ENCODE measurements around the gene VAC14.

DNA sequence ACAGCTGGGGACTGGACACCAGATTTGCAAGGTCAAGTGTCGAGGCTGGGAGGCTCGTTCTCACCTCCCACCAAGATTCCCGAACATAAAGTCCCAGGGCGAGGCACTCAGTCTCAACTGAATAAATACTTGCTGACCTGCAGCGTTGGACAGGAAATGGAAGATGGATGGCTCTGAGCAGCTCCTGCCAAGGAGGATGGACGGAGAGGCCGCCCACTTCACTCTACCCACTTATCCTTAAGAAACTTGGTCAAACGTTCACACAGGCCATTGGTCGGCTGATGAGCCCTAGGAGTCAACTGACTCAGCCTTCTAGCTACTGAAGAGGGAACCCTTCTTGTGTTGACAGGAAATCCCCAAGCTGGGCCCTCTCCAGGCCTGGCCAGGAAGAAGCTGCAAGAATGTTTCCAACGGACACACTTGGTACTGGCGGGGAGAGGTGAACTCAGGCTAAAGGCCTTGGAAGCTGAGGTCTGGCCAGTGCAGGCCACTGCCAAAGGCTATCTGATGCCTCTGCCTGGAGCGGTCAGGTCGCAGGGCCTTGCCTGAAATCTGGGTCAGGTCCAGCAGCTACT is 50.0 kb downstream of the VAC14 start:
- TF ChIP-seq CTCF (IDR thresholded peaks at IDR 0.05; ENCODE audit: poor library complexity, severe bottlenecking) (no peak), POLR2AphosphoS5 (IDR thresholded peaks at IDR 0.05) (no peak)
